ENCODE data around the gene TNC.

DNA sequence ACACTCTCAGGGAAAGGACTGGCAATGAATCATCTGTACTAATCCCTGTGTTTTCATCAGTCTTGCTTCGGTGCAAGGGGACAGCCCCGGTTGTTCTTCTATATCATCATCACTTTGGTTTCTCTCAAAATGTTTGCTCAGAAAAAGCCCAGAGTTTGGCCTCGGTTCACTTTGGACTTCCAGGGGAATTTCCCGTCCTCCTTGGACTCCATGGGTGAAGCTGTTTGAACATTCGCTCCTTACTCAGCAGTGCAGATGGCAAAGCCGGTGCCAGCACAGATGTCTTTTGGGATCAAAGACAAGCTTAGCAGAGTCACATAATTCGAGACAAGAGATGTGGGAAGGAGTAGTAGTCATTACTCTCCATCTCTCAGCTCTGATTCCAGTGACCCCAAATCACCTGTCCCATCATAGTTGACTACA lies 117.7 kb downstream of the TNC start:
- TF ChIP-seq, protein P1, sequence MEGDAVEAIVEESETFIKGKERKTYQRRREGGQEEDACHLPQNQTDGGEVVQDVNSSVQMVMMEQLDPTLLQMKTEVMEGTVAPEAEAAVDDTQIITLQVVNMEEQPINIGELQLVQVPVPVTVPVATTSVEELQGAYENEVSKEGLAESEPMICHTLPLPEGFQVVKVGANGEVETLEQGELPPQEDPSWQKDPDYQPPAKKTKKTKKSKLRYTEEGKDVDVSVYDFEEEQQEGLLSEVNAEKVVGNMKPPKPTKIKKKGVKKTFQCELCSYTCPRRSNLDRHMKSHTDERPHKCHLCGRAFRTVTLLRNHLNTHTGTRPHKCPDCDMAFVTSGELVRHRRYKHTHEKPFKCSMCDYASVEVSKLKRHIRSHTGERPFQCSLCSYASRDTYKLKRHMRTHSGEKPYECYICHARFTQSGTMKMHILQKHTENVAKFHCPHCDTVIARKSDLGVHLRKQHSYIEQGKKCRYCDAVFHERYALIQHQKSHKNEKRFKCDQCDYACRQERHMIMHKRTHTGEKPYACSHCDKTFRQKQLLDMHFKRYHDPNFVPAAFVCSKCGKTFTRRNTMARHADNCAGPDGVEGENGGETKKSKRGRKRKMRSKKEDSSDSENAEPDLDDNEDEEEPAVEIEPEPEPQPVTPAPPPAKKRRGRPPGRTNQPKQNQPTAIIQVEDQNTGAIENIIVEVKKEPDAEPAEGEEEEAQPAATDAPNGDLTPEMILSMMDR (IDR thresholded peaks at IDR 0.05; ENCODE audit: insufficient read depth, low read length, poor library complexity, severe bottlenecking): no peak
- TF ChIP-seq EZH2phosphoT487 (conservative IDR thresholded peaks at IDR 0.05; ENCODE audit: low read length): no peak

Data from SU-DHL-6 (cell line).